ENCODE measurements around the gene IGFBPL1. TPM values are rescaled to one million over a fixed set of nuclear protein-coding genes. Genes with fewer than 3 reads are reported as not detected.
A peak's percentile ranks its signal among the peaks of the same experiment; 100 is the strongest.

IGFBPL1 gene
- total RNA-seq, 1 donor from 2014 or later: not detected

- H3K27me3 ChIP-seq (ENCODE audit: control insufficient read depth, insufficient read depth, low read length): peaks cover 3% of the 10 kb centered on the region
- no peak for FAIRE-seq
- H3K36me3 ChIP-seq (ENCODE audit: control insufficient read depth, insufficient read depth, low read length): no peaks in the 10 kb centered on the region
- TF ChIP-seq CTCF (IDR thresholded peaks at IDR 0.05; ENCODE audit: insufficient read depth, low read length, severe bottlenecking): peak; percentile 63
- DNase-seq (ENCODE audit: low read depth): peak; percentile 34
- no peak overlapping the region for H3K4me3 ChIP-seq (ENCODE audit: low read depth, low read length)
These were observed 7.0 kb downstream of the IGFBPL1 start for GRCh38 chr9:38417003-38417945.

GRCh38 chr9:38416461-38416860 lies 7.8 kb downstream of the IGFBPL1 start:
- FAIRE-seq (no peak), DNase-seq (ENCODE audit: low read depth) (no peak)
- H3K36me3 ChIP-seq (ENCODE audit: control insufficient read depth, insufficient read depth, low read length): no peaks in the 10 kb centered on the region
- TF ChIP-seq CTCF (IDR thresholded peaks at IDR 0.05; ENCODE audit: insufficient read depth, low read length, severe bottlenecking): no peak
- H3K27me3 ChIP-seq (ENCODE audit: control insufficient read depth, insufficient read depth, low read length): peaks cover 3% of the 10 kb centered on the region
- H3K4me3 ChIP-seq (ENCODE audit: low read depth, low read length): no peak overlapping the region

GRCh38 chr9:38415856-38416255 lies 8.4 kb downstream of the IGFBPL1 start:
- FAIRE-seq (peak; percentile 70), DNase-seq (ENCODE audit: low read depth) (no peak)
- Histone ChIP-seq H3K36me3 (ENCODE audit: control insufficient read depth, insufficient read depth, low read length) (no peaks in the 10 kb centered on the region), H3K27me3 (ENCODE audit: control insufficient read depth, insufficient read depth, low read length) (peaks cover 4% of the 10 kb centered on the region), H3K4me3 (ENCODE audit: low read depth, low read length) (no peak overlapping the region)
- TF ChIP-seq CTCF (IDR thresholded peaks at IDR 0.05; ENCODE audit: insufficient read depth, low read length, severe bottlenecking): no peak

GRCh38 chr9:38414040-38414723 lies 10.1 kb downstream of the IGFBPL1 start:
- H3K27me3 ChIP-seq (ENCODE audit: control insufficient read depth, insufficient read depth, low read length): peaks cover 6% of the 10 kb centered on the region
- H3K4me3 ChIP-seq (ENCODE audit: low read depth, low read length): no peak overlapping the region
- DNase-seq (ENCODE audit: low read depth): no peak
- no peaks in the 10 kb centered on the region for H3K36me3 ChIP-seq (ENCODE audit: control insufficient read depth, insufficient read depth, low read length)
- FAIRE-seq: no peak
- TF ChIP-seq CTCF (IDR thresholded peaks at IDR 0.05; ENCODE audit: insufficient read depth, low read length, severe bottlenecking): no peak

- Histone ChIP-seq H3K4me3 (ENCODE audit: low read depth, low read length) (no peak overlapping the region), H3K36me3 (ENCODE audit: control insufficient read depth, insufficient read depth, low read length) (no peaks in the 10 kb centered on the region), H3K27me3 (ENCODE audit: control insufficient read depth, insufficient read depth, low read length) (peaks cover 6% of the 10 kb centered on the region)
- DNase-seq (ENCODE audit: low read depth): no peak
- FAIRE-seq: no peak
- TF ChIP-seq CTCF (IDR thresholded peaks at IDR 0.05; ENCODE audit: insufficient read depth, low read length, severe bottlenecking): no peak
These were observed 11.0 kb downstream of the IGFBPL1 start for GRCh38 chr9:38413283-38413682.
